ENCODE measurements around the gene GATB. TPM values are rescaled to one million over a fixed set of nuclear protein-coding genes. Genes with fewer than 3 reads are reported as not detected.
"Not testable (repeated sequence)": the region's sequence is repeated elsewhere in the genome, so short reads cannot be mapped to it uniquely, and the experiment has no call there.

Gene GATB
- total RNA-seq, 4 donors from 2014 or later: 11.4 to 34.5 (median 21.5) TPM

DNA sequence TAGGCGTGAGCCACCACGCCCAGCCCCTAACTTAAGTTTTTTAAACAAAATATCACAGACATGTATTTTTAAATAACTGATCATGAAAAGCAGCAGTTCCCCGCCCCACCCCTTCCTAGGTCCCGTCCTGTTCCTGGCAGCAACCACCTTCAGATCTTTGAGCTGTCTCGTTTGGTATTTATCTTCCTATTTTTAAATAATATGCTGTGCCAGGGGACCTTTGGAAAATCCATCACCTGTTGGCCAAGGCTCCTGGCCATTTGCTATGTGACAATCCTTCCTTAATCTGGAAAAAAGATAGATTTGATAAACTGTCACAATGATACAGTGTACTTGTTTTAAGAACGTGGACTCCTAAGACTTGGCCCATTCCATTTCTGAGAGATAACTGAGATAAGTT lies 10.7 kb downstream of the GATB start:
- DNase-seq (ENCODE audit: low spot score): no peak
- ATAC-seq (ENCODE audit: low FRiP score): no peak
- TF ChIP-seq, protein P1, sequence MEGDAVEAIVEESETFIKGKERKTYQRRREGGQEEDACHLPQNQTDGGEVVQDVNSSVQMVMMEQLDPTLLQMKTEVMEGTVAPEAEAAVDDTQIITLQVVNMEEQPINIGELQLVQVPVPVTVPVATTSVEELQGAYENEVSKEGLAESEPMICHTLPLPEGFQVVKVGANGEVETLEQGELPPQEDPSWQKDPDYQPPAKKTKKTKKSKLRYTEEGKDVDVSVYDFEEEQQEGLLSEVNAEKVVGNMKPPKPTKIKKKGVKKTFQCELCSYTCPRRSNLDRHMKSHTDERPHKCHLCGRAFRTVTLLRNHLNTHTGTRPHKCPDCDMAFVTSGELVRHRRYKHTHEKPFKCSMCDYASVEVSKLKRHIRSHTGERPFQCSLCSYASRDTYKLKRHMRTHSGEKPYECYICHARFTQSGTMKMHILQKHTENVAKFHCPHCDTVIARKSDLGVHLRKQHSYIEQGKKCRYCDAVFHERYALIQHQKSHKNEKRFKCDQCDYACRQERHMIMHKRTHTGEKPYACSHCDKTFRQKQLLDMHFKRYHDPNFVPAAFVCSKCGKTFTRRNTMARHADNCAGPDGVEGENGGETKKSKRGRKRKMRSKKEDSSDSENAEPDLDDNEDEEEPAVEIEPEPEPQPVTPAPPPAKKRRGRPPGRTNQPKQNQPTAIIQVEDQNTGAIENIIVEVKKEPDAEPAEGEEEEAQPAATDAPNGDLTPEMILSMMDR (IDR thresholded peaks at IDR 0.05): no peak

DNA sequence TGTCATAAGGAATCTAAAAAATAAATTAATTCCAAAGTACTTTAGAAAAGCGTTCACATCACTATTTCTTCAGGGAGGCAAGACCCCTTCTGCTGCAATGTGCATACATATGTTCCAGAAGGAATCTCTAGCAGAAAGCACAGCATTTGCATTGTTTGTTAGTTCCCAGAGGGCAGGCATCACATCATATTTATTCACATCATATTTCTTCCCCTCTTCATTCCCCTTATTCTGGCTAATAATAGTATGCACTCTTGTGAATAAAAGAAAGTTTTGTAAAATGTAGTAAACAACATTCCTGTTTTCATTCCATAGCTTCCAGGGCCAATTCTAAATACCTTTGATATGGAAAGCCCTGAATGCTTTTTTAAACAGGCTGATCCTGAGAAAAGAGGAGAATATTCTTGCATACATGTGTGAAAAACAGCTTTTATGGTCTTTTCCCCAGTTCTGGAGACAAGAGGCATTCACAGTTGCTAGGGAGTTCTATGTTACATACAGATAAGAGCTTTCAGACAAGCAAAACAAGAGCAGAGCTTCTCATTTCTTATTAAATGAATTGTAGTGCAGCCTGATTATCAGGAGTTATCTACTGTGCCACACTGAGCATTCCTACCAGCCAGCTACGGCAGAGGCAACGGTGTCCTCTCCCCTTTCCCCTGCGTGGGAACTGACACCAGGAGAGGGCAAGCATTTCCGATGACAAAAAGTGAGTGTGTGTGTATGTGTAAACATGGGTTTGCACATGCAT lies 15.2 kb downstream of the GATB start:
- ATAC-seq (ENCODE audit: low FRiP score): peak; percentile 67
- no peak for DNase-seq (ENCODE audit: low spot score)
- TF ChIP-seq, protein P1 (IDR thresholded peaks at IDR 0.05): no peak

DNA sequence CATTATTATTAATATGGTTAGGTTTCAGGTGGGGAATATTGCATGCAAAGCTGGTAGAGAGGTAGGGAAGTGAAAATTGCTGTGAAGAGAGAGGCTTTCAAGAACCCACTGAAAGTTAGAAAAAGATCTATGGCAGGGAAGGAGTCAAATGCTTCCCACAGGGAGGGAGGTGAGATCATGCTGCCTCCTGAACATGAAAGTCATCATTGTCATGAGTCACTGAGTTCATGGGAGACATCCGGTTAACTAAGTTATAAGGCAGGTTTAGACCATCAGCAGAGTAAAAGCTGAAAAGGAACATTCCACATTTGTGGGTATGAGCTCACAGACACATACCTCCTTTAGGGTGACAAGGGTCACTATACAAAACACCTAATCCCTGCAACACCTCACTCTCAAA lies 16.2 kb downstream of the GATB start:
- TF ChIP-seq, protein P1 (IDR thresholded peaks at IDR 0.05): no peak
- ATAC-seq (ENCODE audit: low FRiP score): peak; percentile 70
- DNase-seq (ENCODE audit: low spot score): no peak

DNA sequence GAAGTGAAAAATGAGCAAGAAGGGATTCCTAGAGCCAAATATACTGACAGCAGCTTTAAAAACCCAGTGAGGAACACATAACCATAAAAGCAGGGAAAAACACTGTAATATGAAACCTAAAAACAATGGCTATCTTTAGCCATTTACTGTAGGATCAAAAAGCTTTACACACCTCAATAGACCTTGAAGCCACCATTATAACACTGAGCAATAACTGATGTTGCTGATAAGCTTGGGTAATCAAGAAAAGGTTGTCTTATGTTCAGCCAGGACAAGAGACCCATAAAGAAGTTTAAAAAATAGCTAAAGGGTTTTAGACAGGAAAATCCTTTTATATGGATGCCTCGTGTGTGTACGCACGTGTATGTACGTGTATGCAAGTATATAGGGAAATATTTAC lies 16.9 kb downstream of the GATB start:
- TF ChIP-seq, protein P1 (IDR thresholded peaks at IDR 0.05): no peak
- no peak for ATAC-seq (ENCODE audit: low FRiP score)
- DNase-seq (ENCODE audit: low spot score): no peak

DNA sequence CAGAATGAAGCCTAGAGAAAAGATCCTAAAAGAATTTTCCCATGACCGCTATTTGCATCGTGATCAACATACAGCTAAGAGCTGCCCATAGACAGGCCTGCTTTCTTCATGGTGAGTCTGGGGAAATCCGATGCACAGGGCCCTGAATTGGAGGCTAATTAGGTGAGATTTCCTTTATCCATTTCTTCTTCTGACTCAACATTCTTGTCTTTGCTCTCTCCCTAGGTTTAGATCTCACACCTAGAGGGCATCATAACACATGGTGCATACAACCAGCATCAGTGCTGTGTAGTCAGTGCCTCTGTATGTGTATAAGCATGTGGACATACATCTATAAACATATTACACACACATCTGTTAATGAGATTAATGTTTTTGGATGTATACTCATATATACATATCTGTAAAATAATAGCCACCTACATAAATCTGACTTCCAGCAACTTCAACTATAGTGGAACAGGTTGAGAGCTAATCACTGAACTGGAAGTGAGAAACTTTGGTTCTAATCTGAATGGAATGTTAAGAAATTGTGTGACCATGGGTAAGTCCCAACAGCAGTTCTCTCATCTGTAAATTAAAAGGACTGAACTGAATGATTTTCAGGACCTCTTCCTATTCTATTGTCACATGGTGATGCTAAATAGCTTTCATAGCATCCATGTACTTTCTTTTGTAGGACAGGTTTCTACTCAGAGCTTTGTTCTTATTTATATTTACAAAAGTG lies 17.5 kb downstream of the GATB start:
- no peak for ATAC-seq (ENCODE audit: low FRiP score)
- TF ChIP-seq, protein P1 (IDR thresholded peaks at IDR 0.05): no peak
- no peak for DNase-seq (ENCODE audit: low spot score)

DNA sequence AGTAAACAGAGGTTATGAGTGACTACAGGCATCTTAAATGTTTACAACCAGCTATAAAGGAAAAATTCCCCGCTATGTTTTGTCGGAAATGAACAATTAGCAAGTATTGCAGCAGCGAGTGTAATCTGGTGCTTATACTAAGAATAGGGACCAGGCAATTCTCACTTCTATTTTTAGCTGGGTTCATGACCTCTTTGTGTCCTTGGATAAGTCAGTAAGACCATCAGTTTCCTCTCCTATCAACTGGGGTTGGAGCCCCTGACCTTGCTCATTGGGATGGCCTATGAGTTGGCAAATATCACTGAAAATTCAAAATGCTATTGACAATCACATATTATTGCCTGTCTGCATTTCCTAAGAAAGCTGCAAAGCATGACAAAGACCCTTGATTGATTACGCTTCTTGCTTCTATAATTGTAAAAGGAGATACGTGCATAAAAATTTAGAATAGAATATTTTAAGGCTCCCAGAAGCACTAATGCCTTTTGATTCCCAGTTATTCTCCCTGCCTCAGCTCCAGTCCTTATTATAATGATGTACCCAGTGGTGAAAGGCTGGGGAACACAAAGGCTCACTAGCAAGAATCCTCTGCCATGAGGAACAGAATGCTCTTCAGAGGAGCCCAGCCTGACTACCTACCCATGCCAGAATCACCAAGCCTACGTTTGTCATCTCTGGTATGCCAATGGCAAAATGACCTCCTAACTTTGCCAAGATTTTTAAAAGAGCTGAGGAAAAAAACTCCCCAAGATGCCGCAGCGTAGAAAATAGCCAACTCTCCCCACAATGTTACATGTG lies 21.9 kb downstream of the GATB start:
- ATAC-seq (ENCODE audit: low FRiP score): no peak
- TF ChIP-seq, protein P1 (IDR thresholded peaks at IDR 0.05): no peak
- no peak for DNase-seq (ENCODE audit: low spot score)

DNA sequence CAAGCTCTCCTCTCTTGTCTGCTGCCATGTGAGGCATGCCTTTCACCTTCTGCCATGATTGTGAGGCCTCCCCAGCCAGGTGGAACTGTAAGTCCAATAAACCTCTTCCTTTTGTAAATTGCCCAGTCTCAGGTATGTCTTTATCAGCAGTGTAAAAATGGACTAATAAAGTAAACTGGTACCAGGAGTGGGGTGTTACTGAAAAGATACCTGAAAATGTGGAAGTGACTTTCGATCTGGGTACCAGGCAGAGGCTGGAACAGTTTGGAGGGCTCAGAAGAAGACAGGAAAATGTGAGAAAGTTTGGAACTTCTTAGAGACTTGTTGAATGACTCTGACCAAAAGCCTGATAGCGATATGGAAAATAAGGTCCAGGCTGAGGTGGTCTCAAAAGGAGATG lies 24.0 kb downstream of the GATB start:
- not testable (repeated sequence) for ATAC-seq (ENCODE audit: low FRiP score); DNase-seq (ENCODE audit: low spot score)

All from omental fat pad (tissue), 4 donors.